ENCODE data around the gene EIF6.

DNA sequence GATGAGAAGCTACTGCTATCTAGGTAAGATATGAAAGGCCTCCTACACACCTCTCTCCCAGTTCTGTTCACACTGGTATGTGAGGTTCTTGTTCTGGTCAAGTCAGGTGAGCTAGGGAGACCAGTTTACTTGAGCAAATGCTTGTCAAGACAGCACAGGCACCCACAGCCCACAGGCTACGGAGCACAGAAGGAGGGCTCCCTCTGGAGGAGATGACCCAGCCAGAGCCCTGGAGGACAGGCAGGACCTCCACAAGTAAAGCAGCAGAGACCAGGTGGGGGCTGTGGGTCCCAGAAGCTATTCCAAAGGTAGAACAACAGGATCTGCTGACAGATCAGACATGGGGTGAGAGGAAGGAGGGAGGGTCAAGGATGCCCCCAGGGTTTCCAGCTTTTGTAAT, 19.8 kb downstream of the EIF6 start:
- TF ChIP-seq, protein P1, sequence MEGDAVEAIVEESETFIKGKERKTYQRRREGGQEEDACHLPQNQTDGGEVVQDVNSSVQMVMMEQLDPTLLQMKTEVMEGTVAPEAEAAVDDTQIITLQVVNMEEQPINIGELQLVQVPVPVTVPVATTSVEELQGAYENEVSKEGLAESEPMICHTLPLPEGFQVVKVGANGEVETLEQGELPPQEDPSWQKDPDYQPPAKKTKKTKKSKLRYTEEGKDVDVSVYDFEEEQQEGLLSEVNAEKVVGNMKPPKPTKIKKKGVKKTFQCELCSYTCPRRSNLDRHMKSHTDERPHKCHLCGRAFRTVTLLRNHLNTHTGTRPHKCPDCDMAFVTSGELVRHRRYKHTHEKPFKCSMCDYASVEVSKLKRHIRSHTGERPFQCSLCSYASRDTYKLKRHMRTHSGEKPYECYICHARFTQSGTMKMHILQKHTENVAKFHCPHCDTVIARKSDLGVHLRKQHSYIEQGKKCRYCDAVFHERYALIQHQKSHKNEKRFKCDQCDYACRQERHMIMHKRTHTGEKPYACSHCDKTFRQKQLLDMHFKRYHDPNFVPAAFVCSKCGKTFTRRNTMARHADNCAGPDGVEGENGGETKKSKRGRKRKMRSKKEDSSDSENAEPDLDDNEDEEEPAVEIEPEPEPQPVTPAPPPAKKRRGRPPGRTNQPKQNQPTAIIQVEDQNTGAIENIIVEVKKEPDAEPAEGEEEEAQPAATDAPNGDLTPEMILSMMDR (conservative IDR thresholded peaks at IDR 0.05 in 1 of 2, IDR thresholded peaks at IDR 0.05 in 1 of 2; ENCODE audit: low read depth in 1 of 2, low read length in 2 of 2) = peak in 1 of 2 donors; percentile 3
- TF ChIP-seq EZH2 (IDR thresholded peaks at IDR 0.05; ENCODE audit: low read length, missing control alignments) = no peak
